ENCODE results near the gene GOLGA1. TPM values are rescaled to one million over a fixed set of nuclear protein-coding genes. Genes with fewer than 3 reads are reported as not detected.
"Not testable (repeated sequence)": the region's sequence is repeated elsewhere in the genome, so short reads cannot be mapped to it uniquely, and the experiment has no call there.

Gene GOLGA1
- total and polyA plus RNA-seq, 2 of the 13 experiments (the other 11 are each of a cell fraction or from before 2014, with no cell fraction given) = 12.7 to 15.9 TPM

DNA sequence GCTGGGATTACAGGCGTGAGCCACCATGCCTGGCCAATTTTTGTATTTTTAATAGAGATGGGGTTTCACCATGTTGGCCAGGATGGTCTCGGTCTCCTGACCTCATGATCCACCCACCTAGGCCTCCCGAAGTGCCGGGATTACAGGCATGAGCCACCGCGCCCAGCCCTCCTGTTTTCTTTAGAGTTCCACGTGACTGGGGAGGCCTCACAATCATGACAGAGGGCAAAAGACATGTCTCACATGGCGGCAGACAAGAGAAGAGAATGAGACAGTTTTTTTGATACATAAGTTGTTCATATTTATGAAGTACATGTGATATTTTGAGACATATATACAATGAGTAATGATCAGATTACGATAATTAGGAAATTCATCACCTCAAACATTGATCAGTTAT is 94.4 kb downstream of the GOLGA1 start:
- H3K9me3 ChIP-seq (ENCODE audit: low read length); H2AFZ ChIP-seq (ENCODE audit: low read length); H3K9ac ChIP-seq (ENCODE audit: insufficient read depth, low read depth, low read length); CTCF ChIA-PET (ENCODE audit: low intra/inter-chr PET ratio, low total read pairs); H3K27me3 ChIP-seq (ENCODE audit: control insufficient read depth in 1 of 2, insufficient read depth in 2 of 2, low read length in 2 of 2); H3K36me3 ChIP-seq (replicated peaks in 1 of 2; ENCODE audit: control insufficient read depth in 1 of 2, insufficient read depth in 2 of 2, low read length in 2 of 2); H3K79me2 ChIP-seq (ENCODE audit: insufficient read depth, low read length); FAIRE-seq; H3K4me3 ChIP-seq (replicated peaks in 1 of 3; ENCODE audit: insufficient read depth in 1 of 3, low read depth in 2 of 3, low read length in 3 of 3); ATAC-seq; intact Hi-C loops (cut with micrococcal nuclease; ENCODE audit: unreplicated experiment); BruUV-seq (replicated peaks); H3K27ac ChIP-seq (ENCODE audit: extremely low read length, insufficient read depth, low read length); DNase-seq (ENCODE audit: low spot score); H4K20me1 ChIP-seq (ENCODE audit: insufficient read depth, low read length): not testable (repeated sequence)
- Histone ChIP-seq H3K4me2 (ENCODE audit: low read depth, low read length) (peak overlapping the region; percentile 67; the same call in 1 of the 2 replicates), H3K4me1 (ENCODE audit: insufficient read depth, low read length) (peaks cover 46% of the 10 kb centered on the region)
- POLR2A ChIA-PET = interaction anchor here (1.0 to 1.6 kb wide), 2 partner anchors 15 to 53 kb away, joined by 3 read pairs; partner anchors contain the start of genes ARPC5L and RPL35
- in situ Hi-C loops (cut with HindIII; ENCODE audit: extremely low pct_ligation_motif_present, low pct_unique_long_range_greater_than_20kb) = loop anchor here (10.0 kb wide), 1 partner anchor 52 kb away; no protein-coding TSS in a partner anchor
- WGBS (ENCODE audit: low lambda C conversion rate) = 20% methylated on average over 9 of the region's 9 CpGs
- TF ChIP-seq, protein P1, sequence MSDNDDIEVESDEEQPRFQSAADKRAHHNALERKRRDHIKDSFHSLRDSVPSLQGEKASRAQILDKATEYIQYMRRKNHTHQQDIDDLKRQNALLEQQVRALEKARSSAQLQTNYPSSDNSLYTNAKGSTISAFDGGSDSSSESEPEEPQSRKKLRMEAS (IDR thresholded peaks at IDR 0.05) = peak; percentile 32; the same call in 1 of the 2 replicates
- 0 out of 2 replicates have a peak, but pooled peaks have one; percentile 18 for TF ChIP-seq FOXK1 (CRISPR knock-in tag; IDR thresholded peaks at IDR 0.05; ENCODE audit: borderline replicate concordance, low read depth)
- TF ChIP-seq ZNF709 (CRISPR knock-in tag; IDR thresholded peaks at IDR 0.05) = 0 out of 2 replicates have a peak, but pooled peaks have one; percentile 52
- TF ChIP-seq, protein P2, sequence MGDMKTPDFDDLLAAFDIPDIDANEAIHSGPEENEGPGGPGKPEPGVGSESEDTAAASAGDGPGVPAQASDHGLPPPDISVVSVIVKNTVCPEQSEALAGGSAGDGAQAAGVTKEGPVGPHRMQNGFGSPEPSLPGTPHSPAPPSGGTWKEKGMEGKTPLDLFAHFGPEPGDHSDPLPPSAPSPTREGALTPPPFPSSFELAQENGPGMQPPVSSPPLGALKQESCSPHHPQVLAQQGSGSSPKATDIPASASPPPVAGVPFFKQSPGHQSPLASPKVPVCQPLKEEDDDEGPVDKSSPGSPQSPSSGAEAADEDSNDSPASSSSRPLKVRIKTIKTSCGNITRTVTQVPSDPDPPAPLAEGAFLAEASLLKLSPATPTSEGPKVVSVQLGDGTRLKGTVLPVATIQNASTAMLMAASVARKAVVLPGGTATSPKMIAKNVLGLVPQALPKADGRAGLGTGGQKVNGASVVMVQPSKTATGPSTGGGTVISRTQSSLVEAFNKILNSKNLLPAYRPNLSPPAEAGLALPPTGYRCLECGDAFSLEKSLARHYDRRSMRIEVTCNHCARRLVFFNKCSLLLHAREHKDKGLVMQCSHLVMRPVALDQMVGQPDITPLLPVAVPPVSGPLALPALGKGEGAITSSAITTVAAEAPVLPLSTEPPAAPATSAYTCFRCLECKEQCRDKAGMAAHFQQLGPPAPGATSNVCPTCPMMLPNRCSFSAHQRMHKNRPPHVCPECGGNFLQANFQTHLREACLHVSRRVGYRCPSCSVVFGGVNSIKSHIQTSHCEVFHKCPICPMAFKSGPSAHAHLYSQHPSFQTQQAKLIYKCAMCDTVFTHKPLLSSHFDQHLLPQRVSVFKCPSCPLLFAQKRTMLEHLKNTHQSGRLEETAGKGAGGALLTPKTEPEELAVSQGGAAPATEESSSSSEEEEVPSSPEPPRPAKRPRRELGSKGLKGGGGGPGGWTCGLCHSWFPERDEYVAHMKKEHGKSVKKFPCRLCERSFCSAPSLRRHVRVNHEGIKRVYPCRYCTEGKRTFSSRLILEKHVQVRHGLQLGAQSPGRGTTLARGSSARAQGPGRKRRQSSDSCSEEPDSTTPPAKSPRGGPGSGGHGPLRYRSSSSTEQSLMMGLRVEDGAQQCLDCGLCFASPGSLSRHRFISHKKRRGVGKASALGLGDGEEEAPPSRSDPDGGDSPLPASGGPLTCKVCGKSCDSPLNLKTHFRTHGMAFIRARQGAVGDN (CRISPR knock-in tag; IDR thresholded peaks at IDR 0.05) = peak; percentile 36; the same call in 1 of the 2 replicates
- TF ChIP-seq, protein P3, sequence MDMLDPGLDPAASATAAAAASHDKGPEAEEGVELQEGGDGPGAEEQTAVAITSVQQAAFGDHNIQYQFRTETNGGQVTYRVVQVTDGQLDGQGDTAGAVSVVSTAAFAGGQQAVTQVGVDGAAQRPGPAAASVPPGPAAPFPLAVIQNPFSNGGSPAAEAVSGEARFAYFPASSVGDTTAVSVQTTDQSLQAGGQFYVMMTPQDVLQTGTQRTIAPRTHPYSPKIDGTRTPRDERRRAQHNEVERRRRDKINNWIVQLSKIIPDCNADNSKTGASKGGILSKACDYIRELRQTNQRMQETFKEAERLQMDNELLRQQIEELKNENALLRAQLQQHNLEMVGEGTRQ (IDR thresholded peaks at IDR 0.05; ENCODE audit: low read depth, low read length) = not testable (repeated sequence)
- TF ChIP-seq, protein P3 (CRISPR knock-in tag; IDR thresholded peaks at IDR 0.05; ENCODE audit: borderline replicate concordance) = peak; percentile 52; the same call in 1 of the 2 replicates
- TF ChIP-seq, protein P4, sequence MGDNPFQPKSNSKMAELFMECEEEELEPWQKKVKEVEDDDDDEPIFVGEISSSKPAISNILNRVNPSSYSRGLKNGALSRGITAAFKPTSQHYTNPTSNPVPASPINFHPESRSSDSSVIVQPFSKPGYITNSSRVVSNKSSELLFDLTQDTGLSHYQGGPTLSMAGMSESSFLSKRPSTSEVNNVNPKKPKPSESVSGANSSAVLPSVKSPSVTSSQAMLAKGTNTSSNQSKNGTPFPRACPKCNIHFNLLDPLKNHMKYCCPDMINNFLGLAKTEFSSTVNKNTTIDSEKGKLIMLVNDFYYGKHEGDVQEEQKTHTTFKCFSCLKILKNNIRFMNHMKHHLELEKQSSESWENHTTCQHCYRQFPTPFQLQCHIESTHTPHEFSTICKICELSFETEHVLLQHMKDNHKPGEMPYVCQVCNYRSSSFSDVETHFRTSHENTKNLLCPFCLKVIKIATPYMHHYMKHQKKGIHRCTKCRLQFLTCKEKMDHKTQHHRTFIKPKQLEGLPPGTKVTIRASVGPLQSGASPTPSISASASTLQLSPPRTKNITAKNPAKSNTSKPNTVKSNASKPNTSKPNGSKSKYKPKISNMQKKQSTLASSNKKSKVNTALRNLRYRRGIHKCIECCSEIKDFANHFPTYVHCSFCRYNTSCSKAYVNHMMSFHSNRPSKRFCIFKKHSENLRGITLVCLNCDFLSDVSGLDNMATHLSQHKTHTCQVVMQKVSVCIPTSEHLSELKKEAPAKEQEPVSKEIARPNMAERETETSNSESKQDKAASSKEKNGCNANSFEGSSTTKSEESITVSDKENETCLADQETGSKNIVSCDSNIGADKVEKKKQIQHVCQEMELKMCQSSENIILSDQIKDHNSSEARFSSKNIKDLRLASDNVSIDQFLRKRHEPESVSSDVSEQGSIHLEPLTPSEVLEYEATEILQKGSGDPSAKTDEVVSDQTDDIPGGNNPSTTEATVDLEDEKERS (CRISPR knock-in tag; IDR thresholded peaks at IDR 0.05) = peak; percentile 45; the same call in 1 of the 2 replicates
- TF ChIP-seq SAP130 (CRISPR knock-in tag; IDR thresholded peaks at IDR 0.05; ENCODE audit: low read depth) = peak; percentile 49; the same call in 1 of the 2 replicates
- peak; percentile 47; the same call in 1 of the 2 replicates for TF ChIP-seq ZMYM3 (CRISPR knock-in tag; IDR thresholded peaks at IDR 0.05)

Measured in HepG2 (cell line).